ENCODE results near the gene TIAM1.

GRCh38 chr21:31252611-31253010, 91.5 kb downstream of the TIAM1 start:
- TF ChIP-seq GATA3 (IDR thresholded peaks at IDR 0.05; ENCODE audit: low read depth, low read length) (no peak), GATA2 (IDR thresholded peaks at IDR 0.05; ENCODE audit: low read depth, low read length) (no peak)

Measured in SH-SY5Y (cell line).